ENCODE data around the gene MAPT. TPM values are rescaled to one million over a fixed set of nuclear protein-coding genes. Genes with fewer than 3 reads are reported as not detected.

MAPT gene
- polyA plus RNA-seq, 1 experiment: 0.16 TPM

DNA sequence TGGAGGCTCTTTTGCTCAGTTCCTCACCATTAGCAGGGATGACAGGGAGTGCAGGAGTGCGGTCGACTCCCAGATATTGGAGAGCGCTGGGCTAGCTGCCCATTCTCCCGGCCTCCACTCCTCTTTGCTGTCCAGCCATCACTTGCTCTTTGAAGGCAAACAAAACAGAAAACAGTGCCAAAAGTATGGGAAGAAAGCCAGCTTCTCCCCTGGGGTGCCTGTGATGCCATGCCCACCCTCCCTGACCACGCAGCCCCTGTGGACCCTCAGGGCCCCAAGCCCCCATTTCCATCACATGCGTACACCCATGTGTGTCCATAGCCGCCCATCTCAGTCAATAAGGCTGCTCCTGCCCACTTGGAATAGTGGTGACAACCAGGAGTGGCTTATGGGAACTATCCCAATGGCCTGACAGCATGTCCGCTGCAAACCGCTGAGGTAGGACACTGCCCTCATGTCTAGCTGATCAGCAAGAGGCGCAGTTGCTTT lies 30.0 kb downstream of the MAPT start:
- TF ChIP-seq CTCF (IDR thresholded peaks at IDR 0.05; ENCODE audit: insufficient read depth, low read depth, low read length): no peak
- ChIA-PET CTCF (interaction anchor here (0.9 to 1.1 kb wide), 4 partner anchors 9 to 25 kb away, joined by 3 to 4 read pairs (median 3); no protein-coding TSS in a partner anchor), POLR2A (no interaction called here)
- H3K4me3 ChIP-seq (ENCODE audit: low read depth, low read length): no peak overlapping the region
- H3K36me3 ChIP-seq (ENCODE audit: control insufficient read depth, insufficient read depth, low read length): no peaks in the 10 kb centered on the region
- DNase-seq (ENCODE audit: low read depth): no peak
- H3K27me3 ChIP-seq (ENCODE audit: control insufficient read depth, insufficient read depth, low read length): no peaks in the 10 kb centered on the region; the same call in 1 of the 2 replicates

- POLR2A ChIA-PET: no interaction called here
- no peaks in the 10 kb centered on the region for H3K27me3 ChIP-seq (ENCODE audit: control insufficient read depth, insufficient read depth, low read length)
- H3K36me3 ChIP-seq (ENCODE audit: control insufficient read depth, insufficient read depth, low read length): no peaks in the 10 kb centered on the region
- no peak for DNase-seq (ENCODE audit: low read depth)
- no peak for TF ChIP-seq CTCF (IDR thresholded peaks at IDR 0.05; ENCODE audit: insufficient read depth, low read depth, low read length)
- no peak overlapping the region for H3K4me3 ChIP-seq (ENCODE audit: low read depth, low read length)
- CTCF ChIA-PET: no interaction called here
These were observed 31.0 kb downstream of the MAPT start for GRCh38 chr17:45925311-45925710.

- Histone ChIP-seq H3K36me3 (ENCODE audit: control insufficient read depth, insufficient read depth, low read length) (no peaks in the 10 kb centered on the region), H3K4me3 (ENCODE audit: low read depth, low read length) (no peak overlapping the region), H3K27me3 (ENCODE audit: control insufficient read depth, insufficient read depth, low read length) (no peaks in the 10 kb centered on the region)
- POLR2A ChIA-PET: no interaction called here
- TF ChIP-seq CTCF (IDR thresholded peaks at IDR 0.05; ENCODE audit: insufficient read depth, low read depth, low read length): no peak
- CTCF ChIA-PET: no interaction called here
- DNase-seq (ENCODE audit: low read depth): no peak
These were observed 32.9 kb downstream of the MAPT start for GRCh38 chr17:45927247-45927646.

GRCh38 chr17:45929344-45929743 lies 35.0 kb downstream of the MAPT start:
- no peak overlapping the region for H3K4me3 ChIP-seq (ENCODE audit: low read depth, low read length)
- DNase-seq (ENCODE audit: low read depth): no peak
- POLR2A ChIA-PET: no interaction called here
- CTCF ChIA-PET: interaction anchor here (1.2 to 2.4 kb wide), 2 partner anchors 16 to 20 kb away, joined by 5 to 10 read pairs; no protein-coding TSS in a partner anchor
- no peaks in the 10 kb centered on the region for H3K36me3 ChIP-seq (ENCODE audit: control insufficient read depth, insufficient read depth, low read length)
- TF ChIP-seq CTCF (IDR thresholded peaks at IDR 0.05; ENCODE audit: insufficient read depth, low read depth, low read length): no peak
- peaks cover 3% of the 10 kb centered on the region; the same call in 1 of the 2 replicates for H3K27me3 ChIP-seq (ENCODE audit: control insufficient read depth, insufficient read depth, low read length)

- DNase-seq (ENCODE audit: low read depth): no peak
- ChIA-PET POLR2A (no interaction called here), CTCF (interaction anchor here (2.4 kb wide), 1 partner anchor 19 kb away, joined by 10 read pairs; no protein-coding TSS in a partner anchor)
- Histone ChIP-seq H3K4me3 (ENCODE audit: low read depth, low read length) (no peak overlapping the region), H3K36me3 (ENCODE audit: control insufficient read depth, insufficient read depth, low read length) (no peaks in the 10 kb centered on the region), H3K27me3 (ENCODE audit: control insufficient read depth, insufficient read depth, low read length) (peaks cover 3% of the 10 kb centered on the region; the same call in 1 of the 2 replicates)
- TF ChIP-seq CTCF (IDR thresholded peaks at IDR 0.05; ENCODE audit: insufficient read depth, low read depth, low read length): no peak
These were observed 36.1 kb downstream of the MAPT start for GRCh38 chr17:45930420-45930951.
